Measurements from ENCODE around the gene RNF149.

- no peak for TF ChIP-seq POLR2AphosphoS5 (IDR thresholded peaks at IDR 0.05; ENCODE audit: low read depth, low read length)
- TF ChIP-seq POLR2A (IDR thresholded peaks at IDR 0.05; ENCODE audit: low read depth, low read length) = no peak
These were observed 38.4 kb upstream of the RNF149 start for GRCh38 chr2:101346909-101347308.
